HEK293 (cell line): Measurements from ENCODE around the gene MMADHC.

Experiments
- CTCF ChIP-seq: fragments of 450-650 bp; formaldehyde crosslinking; IDR thresholded peaks from 2 replicates; pipeline ENCODE4 v1.5.1; 2016; ENCODE audit warnings: missing biosample characterization, missing genetic modification characterization
- HIC1 ChIP-seq: fragments of 450-650 bp; formaldehyde crosslinking; IDR thresholded peaks from 2 replicates; pipeline ENCODE4 v1.5.1; 2016; ENCODE audit warnings: missing biosample characterization, missing genetic modification characterization
- REPIN1 ChIP-seq: fragments of 450-650 bp; formaldehyde crosslinking; IDR thresholded peaks from 2 replicates; pipeline ENCODE4 v1.5.1; 2017; ENCODE audit warnings: missing biosample characterization, missing genetic modification characterization, low read depth
- SCRT2 ChIP-seq: fragments of 450-650 bp; formaldehyde crosslinking; IDR thresholded peaks from 2 replicates; pipeline ENCODE4 v1.5.1; 2016; ENCODE audit warnings: missing biosample characterization, missing genetic modification characterization
- SETDB1 ChIP-seq: IDR thresholded peaks from one replicate; pipeline ENCODE4 v1.6.1; 2017; ENCODE audit warnings: mild to moderate bottlenecking, low read length, moderate library complexity, mixed read lengths; ENCODE audit not compliant: insufficient read length
- SP3 ChIP-seq: fragments of 450-650 bp; formaldehyde crosslinking; IDR thresholded peaks from 2 replicates; pipeline ENCODE4 v1.5.1; 2016; ENCODE audit warnings: missing biosample characterization, missing genetic modification characterization
- ZNF274 ChIP-seq, 2 experiments: fragments of 200-500 bp in 1 of 2; fragments of 450-650 bp in 1 of 2; sonication (Bioruptor generic) in 1 of 2; formaldehyde crosslinking in 1 of 2; IDR thresholded peaks; 2 replicates each; pipeline versions ENCODE4 v1.5.1 to v1.6.1; 2014 to 2016; ENCODE audit warnings: borderline replicate concordance in 1 of 2, inconsistent platforms in 1 of 2, low read length in 1 of 2, missing biosample characterization in 1 of 2, missing genetic modification characterization in 1 of 2

DNA sequence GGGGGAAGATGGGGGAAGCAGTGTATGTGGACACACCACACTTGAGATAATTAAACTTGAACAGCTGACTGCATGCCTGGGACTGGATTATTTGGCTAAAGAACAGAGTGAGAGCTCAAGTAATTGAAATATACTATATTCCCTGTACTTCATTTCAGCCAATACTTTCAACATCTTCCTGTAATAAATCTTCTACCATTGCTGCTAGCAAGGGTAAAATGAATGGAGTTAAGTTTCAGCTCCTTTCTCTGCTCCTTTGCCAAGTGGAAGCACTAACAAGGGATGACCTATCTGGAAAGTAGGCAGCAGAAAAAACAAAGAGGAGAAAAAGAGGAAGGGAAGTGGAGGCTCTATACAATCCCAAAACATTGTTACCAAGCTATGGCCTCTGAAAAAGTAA, 50.9 kb downstream of the MMADHC start:
- no peak for TF ChIP-seq SETDB1
- no peak for TF ChIP-seq CTCF
- no peak for TF ChIP-seq ZNF274 (IDR thresholded peaks at IDR 0.05; ENCODE audit: low read length)
- no peak for TF ChIP-seq ZNF274 (tag by site-specific recombination; IDR thresholded peaks at IDR 0.05; ENCODE audit: borderline replicate concordance)
- no peak for TF ChIP-seq SP3 (tag by site-specific recombination)
- no peak for TF ChIP-seq HIC1 (tag by site-specific recombination)
- TF ChIP-seq SCRT2: no peak
- no peak for TF ChIP-seq REPIN1 (tag by site-specific recombination)
